Hepatocyte (in vitro differentiated cells): ENCODE data around the gene WNT1. TPM values are rescaled to one million over a fixed set of nuclear protein-coding genes. Genes with fewer than 3 reads are reported as not detected.

Source experiments
- DNase-seq: peaks from one replicate; pipeline ENCODE4 v3.0.0-alpha.2; 2016; ENCODE audit warnings: low spot score
- H2AFZ ChIP-seq: fragments of 200-600 bp; sonication (generic); 2 replicates; pipeline ENCODE4 v1.6.0; 2016; ENCODE audit warnings: antibody characterized with exemption, mild to moderate bottlenecking
- H3K27ac ChIP-seq: fragments of 200-600 bp; sonication (generic); 2 replicates; pipeline ENCODE4 v1.5.1; 2016; ENCODE audit warnings: mild to moderate bottlenecking
- H3K27me3 ChIP-seq: fragments of 200-600 bp; sonication (generic); 2 replicates; pipeline ENCODE4 v1.6.1; 2016
- H3K36me3 ChIP-seq: fragments of 200-600 bp; sonication (generic); replicated peaks from 2 replicates; pipeline ENCODE4 v1.5.1; 2016; ENCODE audit warnings: low read depth; ENCODE audit not compliant: insufficient read depth
- H3K4me1 ChIP-seq: fragments of 200-600 bp; sonication (generic); 2 replicates; pipeline ENCODE4 v1.5.1; 2016; ENCODE audit warnings: mild to moderate bottlenecking, moderate library complexity; ENCODE audit not compliant: insufficient read depth
- H3K4me2 ChIP-seq: fragments of 200-600 bp; sonication (generic); 2 replicates; pipeline ENCODE4 v1.6.0; 2016
- H3K4me3 ChIP-seq: fragments of 200-600 bp; sonication (generic); 2 replicates; pipeline ENCODE4 v1.5.1; 2016; ENCODE audit warnings: mild to moderate bottlenecking
- H3K79me2 ChIP-seq: fragments of 200-600 bp; sonication (generic); 2 replicates; pipeline ENCODE4 v1.6.0; 2017; ENCODE audit warnings: mild to moderate bottlenecking
- H3K9me2 ChIP-seq: fragments of 200-600 bp; sonication (generic); replicated peaks from 2 replicates; pipeline ENCODE4 v1.6.0; 2017; ENCODE audit warnings: mild to moderate bottlenecking; ENCODE audit not compliant: insufficient read depth
- H3K9me3 ChIP-seq: fragments of 200-600 bp; sonication (generic); 2 replicates; pipeline ENCODE4 v1.5.1; 2016; ENCODE audit warnings: low read depth, mild to moderate bottlenecking
- H4K20me1 ChIP-seq: fragments of 200-600 bp; sonication (generic); 2 replicates; pipeline ENCODE4 v1.6.0; 2016; ENCODE audit warnings: mild to moderate bottlenecking; ENCODE audit not compliant: insufficient read depth, poor library complexity, severe bottlenecking
- CTCF ChIP-seq: fragments of 200-600 bp; sonication (generic); IDR thresholded peaks from 2 replicates; pipeline ENCODE4 v1.5.1; 2016; ENCODE audit warnings: antibody characterized with exemption, mild to moderate bottlenecking; ENCODE audit not compliant: poor library complexity
- EZH2 ChIP-seq: fragments of 200-600 bp; sonication (generic); IDR thresholded peaks from 2 replicates; pipeline ENCODE4 v1.6.1; 2016; ENCODE audit warnings: antibody characterized with exemption, mild to moderate bottlenecking, borderline replicate concordance
- EZH2phosphoT487 ChIP-seq: fragments of 200-600 bp; sonication (generic); IDR thresholded peaks from one replicate; pipeline ENCODE4 v1.6.1; 2018; ENCODE audit warnings: antibody characterized with exemption, mild to moderate bottlenecking, low read depth, moderate library complexity; ENCODE audit not compliant: unreplicated experiment, severe bottlenecking
- WGBS: methylation state at CpG from one replicate; pipeline ENCODE4 v1.1.6; 2016; ENCODE audit warnings: low lambda C conversion rate; ENCODE audit errors: missing lambda C conversion rate; 5-methylcytosine and 5-hydroxymethylcytosine counted together
- polyA plus RNA-seq: library from polyadenylated mRNA; unstranded; fragments of >200 nt; fragmentation: Nextera tagmentation; extraction: Ambion mirVana; gene quantifications from 2 replicates; pipeline ENCODE4 v1.2.1, GENCODE V29; 2016
- total RNA-seq: library from RNA; depleted of rRNA; stranded (reverse); fragments of >200 nt; gene quantifications from 2 replicates; pipeline ENCODE4 v1.2.3, GENCODE V29; 2014

The WNT1 gene
- total and polyA plus RNA-seq, 2 experiments from 2014 or later = not detected

GRCh38 chr12:48966177-48966895 lies 11.8 kb upstream of the WNT1 start:
- no peak overlapping the region for H3K4me3 ChIP-seq
- H4K20me1 ChIP-seq = no peaks in the 10 kb centered on the region
- WGBS = 78% methylated on average over 20 of the region's 20 CpGs
- no peak overlapping the region for H3K4me2 ChIP-seq
- H3K4me1 ChIP-seq = peaks cover 23% of the 10 kb centered on the region
- no peaks in the 10 kb centered on the region for H3K9me3 ChIP-seq
- H3K27me3 ChIP-seq = peaks cover 21% of the 10 kb centered on the region
- H3K9me2 ChIP-seq = no peaks in the 10 kb centered on the region
- H3K79me2 ChIP-seq = no peaks in the 10 kb centered on the region
- DNase-seq = no peak
- no peak overlapping the region for H2AFZ ChIP-seq
- TF ChIP-seq EZH2phosphoT487 (no peak), CTCF (no peak), EZH2 (no peak)
- no peak overlapping the region for H3K27ac ChIP-seq
- H3K36me3 ChIP-seq = no peaks in the 10 kb centered on the region

DNA sequence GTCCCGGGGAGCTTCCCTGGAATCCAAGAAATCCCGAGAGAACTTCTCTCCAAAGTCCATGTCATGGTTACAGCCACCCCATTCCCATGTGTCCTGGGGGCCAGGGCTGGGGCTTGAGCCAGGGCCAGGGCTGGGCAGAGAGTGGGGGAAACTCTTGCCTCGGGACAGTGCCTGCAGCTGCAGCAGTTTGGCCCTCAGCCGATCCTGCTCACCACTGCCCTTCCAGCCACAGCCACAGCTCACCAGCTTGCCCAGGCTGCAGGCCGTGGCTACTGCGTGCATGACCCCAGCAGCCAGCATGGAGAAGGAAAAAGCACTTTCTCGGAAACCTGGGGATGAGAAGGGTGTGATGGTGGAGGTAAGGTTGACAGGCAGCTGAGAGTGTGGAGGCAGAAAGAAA lies 10.1 kb upstream of the WNT1 start:
- no peaks in the 10 kb centered on the region for H3K9me2 ChIP-seq
- H3K4me2 ChIP-seq = no peak overlapping the region
- H3K4me3 ChIP-seq = no peak overlapping the region
- H4K20me1 ChIP-seq = no peaks in the 10 kb centered on the region
- no peaks in the 10 kb centered on the region for H3K9me3 ChIP-seq
- peaks cover 24% of the 10 kb centered on the region for H3K4me1 ChIP-seq
- no peaks in the 10 kb centered on the region for H3K79me2 ChIP-seq
- WGBS = 66% methylated on average over 7 of the region's 7 CpGs
- TF ChIP-seq CTCF (no peak), EZH2phosphoT487 (no peak), EZH2 (no peak)
- peaks cover 38% of the 10 kb centered on the region for H3K27me3 ChIP-seq
- H3K36me3 ChIP-seq = no peaks in the 10 kb centered on the region
- H2AFZ ChIP-seq = no peak overlapping the region
- DNase-seq = no peak
- no peak overlapping the region for H3K27ac ChIP-seq

DNA sequence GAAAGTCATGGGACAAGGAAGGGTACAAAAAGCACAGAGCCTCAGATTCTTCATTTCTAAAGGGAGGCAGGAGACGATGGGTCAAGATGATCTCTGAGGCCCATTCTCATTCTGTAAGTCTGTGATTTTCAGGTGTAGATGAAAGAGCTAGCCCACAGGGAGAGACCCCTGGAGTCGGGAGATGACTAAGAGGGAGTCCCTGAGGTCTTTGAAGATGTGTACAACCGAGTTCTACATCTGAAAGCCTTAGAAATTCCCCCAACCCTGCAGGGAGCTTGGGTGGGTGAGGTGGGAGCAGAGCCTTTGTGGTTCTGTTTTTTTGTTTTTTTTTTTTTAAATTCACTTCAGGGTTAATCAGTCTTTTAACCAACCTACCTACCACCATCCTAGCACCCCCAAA lies 9.7 kb upstream of the WNT1 start:
- no peaks in the 10 kb centered on the region for H3K79me2 ChIP-seq
- H3K4me3 ChIP-seq = no peak overlapping the region
- peaks cover 42% of the 10 kb centered on the region for H3K27me3 ChIP-seq

More for the DNA sequence above, 9.7 kb upstream of the WNT1 start:
- Histone ChIP-seq H3K4me1 (peaks cover 24% of the 10 kb centered on the region), H3K27ac (no peak overlapping the region), H3K9me3 (no peaks in the 10 kb centered on the region), H3K36me3 (no peaks in the 10 kb centered on the region), H2AFZ (no peak overlapping the region), H3K4me2 (no peak overlapping the region), H4K20me1 (no peaks in the 10 kb centered on the region), H3K9me2 (no peaks in the 10 kb centered on the region)
- DNase-seq = no peak
- TF ChIP-seq EZH2 = no peak
- no peak for TF ChIP-seq EZH2phosphoT487
- no peak for TF ChIP-seq CTCF
- 68% methylated on average over 3 of the region's 3 CpGs for WGBS
